Stimulated activated CD8-positive, alpha-beta memory T cell treated with anti-CD3 and anti-CD28 coated beads, Interleukin-12 subunit alpha, Interleukin-12 subunit beta, amount 100 ng/mL, for 24 hours (primary cell): Measurements from ENCODE around the gene MFN2.
"Not testable (repeated sequence)": the region's sequence is repeated elsewhere in the genome, so short reads cannot be mapped to it uniquely, and the experiment has no call there.

Experiments
- DNase-seq: peaks from one replicate; pipeline ENCODE4 v3.0.0-alpha.2; 2020; ENCODE audit errors: extremely low read depth

The MFN2 gene

DNA sequence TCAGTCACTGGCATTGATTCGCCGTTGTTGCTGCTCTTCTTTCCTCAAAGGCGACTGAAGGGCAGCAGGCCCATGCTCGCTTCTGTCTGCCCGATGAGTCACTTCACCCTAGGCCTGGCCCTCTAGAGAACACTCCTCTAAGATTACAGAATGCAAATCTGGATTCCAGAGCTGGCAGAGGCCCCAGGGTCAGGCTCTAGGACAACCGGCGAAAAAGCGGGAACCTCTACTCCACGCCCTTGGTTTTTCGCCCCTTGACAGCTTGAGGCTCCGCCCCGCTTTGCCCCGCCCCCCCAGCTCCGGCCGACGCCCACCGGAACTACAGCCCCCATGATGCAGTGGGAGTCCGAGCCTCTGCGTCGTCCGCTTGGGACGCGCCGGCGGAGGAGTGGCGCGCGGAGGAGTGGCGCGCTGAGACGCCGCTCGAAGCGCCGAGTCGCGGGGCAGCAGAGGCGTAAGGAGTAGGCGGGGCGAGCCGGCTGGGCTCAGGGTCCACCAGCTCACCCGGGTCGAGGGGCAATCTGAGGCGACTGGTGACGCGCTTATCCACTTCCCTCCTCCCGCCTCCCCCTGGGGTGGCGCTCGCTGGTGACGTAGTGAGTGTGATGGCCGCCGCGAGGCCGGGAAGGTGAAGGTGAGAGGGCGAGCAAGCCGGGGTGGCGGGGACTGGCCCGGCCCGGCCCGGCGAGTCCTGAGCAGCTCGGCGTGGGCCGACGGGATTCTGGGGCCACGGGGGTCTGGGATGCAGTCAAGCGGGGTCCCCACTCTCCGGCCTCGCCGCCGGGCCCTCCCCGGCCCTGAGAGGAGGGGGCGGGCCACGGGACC lies at the start of gene MFN2:
TSS of gene MFN2 (plus strand) at position 594 of the 825 bp plus-strand sequence. CDS start 8,725 bp downstream, outside the sequence.
- DNase-seq, result peak; percentile 89

DNA sequence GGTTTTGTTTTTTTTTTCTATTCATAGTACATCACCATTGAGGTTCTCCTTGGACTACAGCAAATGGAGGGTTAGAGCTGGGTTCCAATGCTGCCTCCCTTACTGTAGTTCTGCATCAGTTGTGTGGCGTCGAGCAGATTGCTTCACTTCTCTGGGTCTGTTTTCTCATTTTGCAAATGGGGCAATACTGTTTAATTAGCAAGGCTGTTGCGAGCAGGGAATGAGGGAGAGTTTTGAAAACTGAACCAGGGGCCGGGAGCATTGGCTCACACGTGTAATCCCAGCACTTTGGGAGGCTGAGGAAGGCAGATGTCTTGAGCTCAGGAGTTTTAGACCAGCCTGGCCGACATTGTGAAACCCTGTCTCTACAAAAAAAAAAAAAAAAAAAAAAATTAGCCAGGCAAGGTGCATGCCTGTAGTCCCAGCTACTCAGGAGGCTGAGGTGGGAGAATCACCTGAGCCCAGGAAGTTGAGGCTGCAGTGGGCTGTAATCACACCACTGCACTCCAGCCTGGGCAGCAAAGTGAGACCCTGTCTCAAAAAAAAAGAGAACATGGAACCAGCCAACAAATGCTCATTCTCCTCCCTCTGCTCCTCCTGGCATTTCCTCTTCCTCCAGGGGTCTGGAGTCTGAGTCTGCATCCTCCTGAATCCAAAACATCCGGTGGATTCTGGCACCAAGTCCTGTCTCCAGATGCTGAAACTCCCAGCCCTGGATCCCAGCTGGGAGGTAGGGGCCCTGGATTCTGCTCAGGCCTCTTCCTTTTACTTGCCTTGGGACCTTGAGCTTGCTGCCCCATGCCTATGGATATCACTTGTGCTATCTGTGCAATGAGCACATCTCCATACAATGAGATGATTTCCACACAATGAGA lies 49.4 kb upstream of the MFN2 start:
- no peak for DNase-seq

GRCh38 chr1:11931845-11932244 lies 48.4 kb upstream of the MFN2 start:
- DNase-seq, result no peak

DNA sequence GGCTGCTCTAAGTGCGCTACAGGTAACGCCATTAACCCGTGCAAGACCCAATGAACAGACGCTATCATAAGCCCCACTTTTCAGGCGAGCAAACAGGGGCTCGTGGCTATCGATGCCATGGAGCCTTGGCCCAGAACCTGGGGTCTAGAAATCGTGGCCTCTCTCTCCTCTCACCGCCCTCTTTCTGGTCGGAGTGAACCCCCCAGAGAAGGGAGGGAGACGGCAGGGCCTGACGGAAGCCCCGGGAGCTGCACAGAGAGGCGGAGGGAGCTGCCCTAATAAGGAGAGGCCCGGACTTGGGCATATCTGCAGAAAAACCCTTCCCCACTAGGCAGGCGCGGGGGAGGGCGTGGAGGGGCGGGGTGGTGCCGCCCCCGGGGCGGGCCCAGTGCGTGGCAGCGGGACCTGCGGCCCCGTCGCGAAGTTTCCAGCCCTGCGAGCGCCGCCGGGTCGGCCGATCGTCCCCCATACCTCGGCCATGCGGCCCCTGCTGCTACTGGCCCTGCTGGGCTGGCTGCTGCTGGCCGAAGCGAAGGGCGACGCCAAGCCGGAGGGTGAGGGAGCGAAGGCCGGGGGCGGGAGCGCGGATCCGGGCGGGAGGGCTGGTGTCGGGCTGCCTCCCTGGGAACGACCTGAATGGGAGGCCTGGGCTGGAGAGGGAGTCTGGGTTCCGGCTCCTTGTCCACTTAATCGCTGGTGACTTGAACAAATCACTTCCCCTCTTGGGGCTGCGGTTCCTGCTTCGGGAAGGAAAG lies 45.8 kb upstream of the MFN2 start, which contains the start of gene PLOD1:
TSS of gene PLOD1 (plus strand) at position 416 of the 755 bp plus-strand sequence. CDS start at position 479, 63 bp downstream.
- DNase-seq, result peak; percentile 70

GRCh38 chr1:11935057-11935412 lies 45.2 kb upstream of the MFN2 start:
- no peak for DNase-seq

- not testable (repeated sequence) for DNase-seq
Measured at GRCh38 chr1:11935733-11936132, 44.5 kb upstream of the MFN2 start.

DNA sequence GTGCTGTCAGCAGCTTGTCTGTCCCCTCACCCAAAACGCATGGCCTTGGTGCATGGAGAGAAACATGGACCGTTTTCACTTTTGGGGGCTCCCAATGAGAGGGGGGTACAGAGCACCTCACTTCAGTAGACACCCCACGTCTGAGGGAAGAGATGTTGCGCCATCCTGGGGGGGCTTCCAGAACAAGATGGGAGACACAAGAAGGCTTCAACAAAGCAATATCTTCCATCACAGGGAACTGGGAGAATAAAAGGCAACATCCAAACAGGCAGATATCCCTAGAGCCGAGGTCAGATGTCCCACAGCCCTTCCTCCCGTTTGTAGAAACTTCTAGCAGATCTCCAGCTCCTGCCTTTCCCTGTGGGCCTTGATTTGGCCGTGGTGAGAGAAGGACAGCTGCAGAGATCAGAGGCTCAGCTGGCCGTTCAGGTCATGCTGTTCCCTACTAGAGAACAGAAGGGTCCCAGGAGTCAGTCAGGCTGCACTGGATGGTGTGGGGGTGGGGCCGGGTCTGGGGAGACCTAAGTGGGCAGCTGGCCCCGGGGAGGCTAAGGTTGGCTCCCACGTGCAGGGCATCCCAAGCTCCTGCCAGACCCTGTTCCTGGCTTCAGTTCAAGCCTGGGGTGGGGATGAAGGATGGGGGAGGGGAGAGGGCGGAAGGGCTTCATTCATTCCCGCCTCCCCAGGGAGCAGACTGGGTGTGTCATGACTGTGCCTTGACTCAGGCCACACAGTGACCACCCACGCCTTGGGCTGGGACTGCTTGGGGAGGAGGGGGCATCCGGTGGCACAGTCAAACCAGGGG lies 41.3 kb upstream of the MFN2 start:
- no peak for DNase-seq

GRCh38 chr1:11939794-11940193 lies 40.5 kb upstream of the MFN2 start:
- not testable (repeated sequence) for DNase-seq

DNA sequence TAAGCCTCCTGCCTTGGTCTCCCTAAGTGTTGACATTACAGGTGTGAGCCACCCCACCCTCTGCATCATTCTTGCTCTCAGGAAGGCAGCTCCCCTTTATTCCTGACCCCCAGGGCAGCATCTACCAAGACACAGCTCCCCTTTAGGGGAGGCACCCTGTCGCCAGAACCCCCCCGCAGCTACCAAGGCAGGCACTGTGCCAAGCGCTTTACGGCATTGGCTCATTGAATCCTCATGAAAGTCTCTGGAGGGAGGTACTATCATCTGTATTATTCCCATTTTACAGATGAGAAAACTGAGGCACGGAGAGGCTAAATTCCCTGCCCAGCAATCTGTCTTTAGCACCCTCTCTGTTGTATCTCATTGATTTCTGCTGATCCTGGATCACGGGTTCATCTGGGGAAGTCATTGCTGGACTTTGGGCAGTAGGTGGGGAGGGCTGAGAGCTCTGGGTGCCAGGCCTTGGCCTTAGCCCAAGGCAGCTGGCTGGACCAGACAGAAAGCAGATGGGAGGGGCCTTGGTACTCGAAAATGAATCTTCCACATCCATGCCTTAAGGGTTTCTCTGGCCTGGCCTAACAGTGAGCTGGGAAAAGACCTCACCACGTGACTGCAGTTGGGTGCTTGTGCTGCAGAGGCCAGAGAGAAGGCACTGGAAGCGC lies 39.9 kb upstream of the MFN2 start:
- DNase-seq, result no peak

DNA sequence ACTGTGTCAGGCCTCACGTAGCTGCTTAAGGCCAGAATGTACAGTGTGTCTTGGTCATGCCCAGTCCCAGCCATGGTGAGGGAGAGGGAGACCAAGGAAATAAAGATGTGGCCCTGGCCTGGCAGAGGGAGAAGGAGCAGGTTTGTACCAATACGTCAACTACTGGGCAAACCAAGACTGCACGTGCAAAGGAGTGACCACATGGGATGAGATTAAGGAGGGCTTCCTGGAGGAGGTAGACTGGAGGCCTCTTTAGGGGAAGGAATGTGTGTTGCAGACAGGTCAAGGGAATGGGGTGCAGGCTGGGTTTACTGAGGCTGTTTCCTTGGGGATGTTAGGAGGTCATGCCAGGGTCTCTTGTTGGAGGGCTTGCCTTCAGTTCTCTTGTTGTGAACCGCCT lies 38.0 kb upstream of the MFN2 start:
- DNase-seq, result no peak

DNA sequence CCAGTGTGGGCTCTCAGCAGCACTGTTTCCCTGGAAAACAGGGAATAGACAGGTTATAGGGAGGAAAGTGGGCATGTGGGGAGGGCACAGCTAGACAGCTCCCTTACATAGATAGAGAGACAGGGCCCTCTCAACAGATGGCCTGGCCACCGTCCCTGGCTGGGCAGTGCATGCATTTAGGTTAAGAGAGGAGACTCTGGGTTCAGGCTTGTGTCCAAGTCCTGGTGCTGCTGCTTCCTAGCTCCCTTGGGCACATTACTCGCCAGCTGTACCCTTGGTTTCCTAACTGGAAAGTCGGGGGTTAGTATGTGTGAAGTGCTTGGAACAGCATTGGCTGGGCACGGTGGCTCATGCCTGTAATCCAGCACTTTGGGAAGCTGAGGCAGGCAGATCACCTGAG lies 36.6 kb upstream of the MFN2 start:
- no peak for DNase-seq

- no peak for DNase-seq
Measured at GRCh38 chr1:11944358-11944931, 35.8 kb upstream of the MFN2 start.

GRCh38 chr1:11946647-11947046 lies 33.6 kb upstream of the MFN2 start:
- no peak for DNase-seq

DNA sequence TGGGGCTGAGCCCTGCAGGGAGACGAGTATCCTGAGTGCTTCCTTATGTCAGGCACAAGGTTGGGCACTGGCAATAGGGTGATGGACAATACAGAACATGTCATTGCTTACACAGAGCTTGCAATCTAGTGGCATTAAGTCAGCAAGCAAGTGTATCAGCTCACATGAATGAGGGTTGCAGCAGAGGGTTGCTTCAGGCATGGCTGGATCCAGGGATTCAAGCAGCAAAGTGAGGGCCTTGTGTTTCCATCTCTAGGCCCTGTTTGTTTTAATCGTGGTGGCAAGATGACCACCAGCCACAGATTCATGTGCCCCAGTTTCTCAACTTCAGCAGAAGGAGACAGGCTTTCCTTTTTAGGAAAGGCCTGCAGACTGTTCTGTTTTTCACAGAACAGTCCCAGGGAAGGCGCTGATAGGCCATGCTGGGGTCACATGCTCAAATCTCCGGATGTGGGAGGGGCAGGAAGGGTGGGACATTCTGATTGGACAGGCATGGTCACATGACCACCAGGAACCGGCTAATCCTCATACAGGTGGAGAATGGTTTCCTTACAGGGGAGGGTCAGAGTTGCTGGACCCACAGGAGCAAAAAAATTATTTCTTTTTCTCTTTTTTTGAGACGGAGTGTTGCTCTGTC lies 31.3 kb upstream of the MFN2 start:
- no peak for DNase-seq

DNA sequence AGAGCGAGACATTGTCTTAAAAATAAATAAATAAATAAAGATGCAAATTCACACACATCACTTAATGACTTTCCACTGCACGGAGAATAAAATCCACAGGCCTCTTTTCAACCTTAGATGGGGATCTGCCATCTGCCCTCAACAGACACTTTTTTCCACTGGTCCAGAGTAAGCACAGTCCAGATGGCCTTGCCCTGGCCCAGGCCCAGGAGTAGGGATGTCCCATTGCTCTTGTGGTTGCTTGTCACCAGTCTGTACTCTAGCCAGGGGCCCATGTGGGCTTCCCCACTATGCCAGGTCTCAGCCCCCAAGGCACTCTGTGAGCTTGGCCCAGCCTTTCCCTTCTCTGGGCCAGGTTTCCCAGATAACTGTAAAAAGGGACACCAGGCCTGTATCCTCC lies 28.3 kb upstream of the MFN2 start:
- no peak for DNase-seq

GRCh38 chr1:11952455-11953109 lies 27.7 kb upstream of the MFN2 start:
- DNase-seq, result no peak

DNA sequence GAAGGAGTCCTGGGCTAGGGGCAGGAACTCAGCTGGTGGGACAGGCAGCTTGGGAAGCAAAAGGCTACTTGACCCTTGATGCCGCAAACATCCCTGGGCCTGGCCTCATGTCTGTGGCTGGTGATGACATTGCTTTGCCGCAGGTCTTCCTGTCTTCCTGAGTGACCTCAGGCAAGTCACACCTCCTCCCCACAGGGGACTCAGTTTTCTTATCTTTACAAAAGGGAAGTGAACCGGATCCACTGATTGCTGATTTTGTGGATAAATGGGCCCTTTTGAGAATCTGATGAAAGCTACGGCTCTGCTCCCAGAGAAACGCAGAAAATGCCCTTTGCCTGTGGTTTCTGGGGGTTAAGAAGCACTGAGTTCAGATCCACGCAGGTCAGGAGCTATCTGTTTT lies 25.0 kb upstream of the MFN2 start:
- DNase-seq, result no peak

DNA sequence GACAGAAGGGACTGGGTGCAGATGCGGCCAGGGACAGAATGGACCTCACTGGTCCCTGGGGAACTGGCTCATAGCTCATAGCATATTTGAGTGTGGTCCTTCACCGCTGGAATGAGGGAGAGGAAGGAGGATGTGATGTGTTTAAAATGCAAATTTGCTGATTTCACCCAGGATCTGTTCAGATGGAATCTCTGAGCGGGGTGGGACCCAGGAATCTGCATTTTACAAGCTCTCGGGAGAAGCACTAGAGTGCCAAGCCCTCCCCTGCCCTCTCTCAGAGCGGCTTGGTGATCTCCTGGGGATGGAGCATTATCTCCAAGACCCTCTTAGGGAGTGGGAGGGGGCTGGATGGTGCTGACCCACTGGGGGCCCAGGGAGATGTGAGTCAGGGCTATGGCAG lies 22.8 kb upstream of the MFN2 start:
- DNase-seq, result no peak

DNA sequence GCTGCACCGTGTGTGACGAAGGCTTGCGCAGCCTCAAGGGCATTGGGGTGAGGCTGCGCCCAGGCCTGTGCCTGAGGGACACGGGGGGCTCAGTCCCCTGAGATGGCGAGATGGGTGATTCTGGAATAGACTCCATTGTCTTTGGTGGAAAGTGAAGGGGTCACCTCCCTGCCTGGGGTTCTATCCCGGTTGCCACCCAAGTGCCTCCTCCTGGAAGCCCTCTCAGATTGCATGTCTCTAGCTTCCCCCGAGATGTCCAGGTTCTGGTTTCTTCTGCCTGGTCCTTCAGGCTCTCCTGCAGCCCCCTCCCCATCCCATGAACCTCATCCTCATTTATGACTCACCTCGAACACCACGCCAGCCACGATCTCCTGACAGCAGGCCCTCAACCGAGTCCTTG lies 22.3 kb upstream of the MFN2 start:
- DNase-seq, result no peak
